HG03103 (cell line): ENCODE measurements around the gene HYAL4.
"Not testable (repeated sequence)": the region's sequence is repeated elsewhere in the genome, so short reads cannot be mapped to it uniquely, and the experiment has no call there.

Experiments
- ATAC-seq: cut with Tn5 transposase; IDR thresholded peaks from one replicate; pipeline ENCODE4 v1.9.1; 2021; ENCODE audit warnings: low read depth; ENCODE audit not compliant: unreplicated experiment

The HYAL4 gene, protein sequence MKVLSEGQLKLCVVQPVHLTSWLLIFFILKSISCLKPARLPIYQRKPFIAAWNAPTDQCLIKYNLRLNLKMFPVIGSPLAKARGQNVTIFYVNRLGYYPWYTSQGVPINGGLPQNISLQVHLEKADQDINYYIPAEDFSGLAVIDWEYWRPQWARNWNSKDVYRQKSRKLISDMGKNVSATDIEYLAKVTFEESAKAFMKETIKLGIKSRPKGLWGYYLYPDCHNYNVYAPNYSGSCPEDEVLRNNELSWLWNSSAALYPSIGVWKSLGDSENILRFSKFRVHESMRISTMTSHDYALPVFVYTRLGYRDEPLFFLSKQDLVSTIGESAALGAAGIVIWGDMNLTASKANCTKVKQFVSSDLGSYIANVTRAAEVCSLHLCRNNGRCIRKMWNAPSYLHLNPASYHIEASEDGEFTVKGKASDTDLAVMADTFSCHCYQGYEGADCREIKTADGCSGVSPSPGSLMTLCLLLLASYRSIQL

DNA sequence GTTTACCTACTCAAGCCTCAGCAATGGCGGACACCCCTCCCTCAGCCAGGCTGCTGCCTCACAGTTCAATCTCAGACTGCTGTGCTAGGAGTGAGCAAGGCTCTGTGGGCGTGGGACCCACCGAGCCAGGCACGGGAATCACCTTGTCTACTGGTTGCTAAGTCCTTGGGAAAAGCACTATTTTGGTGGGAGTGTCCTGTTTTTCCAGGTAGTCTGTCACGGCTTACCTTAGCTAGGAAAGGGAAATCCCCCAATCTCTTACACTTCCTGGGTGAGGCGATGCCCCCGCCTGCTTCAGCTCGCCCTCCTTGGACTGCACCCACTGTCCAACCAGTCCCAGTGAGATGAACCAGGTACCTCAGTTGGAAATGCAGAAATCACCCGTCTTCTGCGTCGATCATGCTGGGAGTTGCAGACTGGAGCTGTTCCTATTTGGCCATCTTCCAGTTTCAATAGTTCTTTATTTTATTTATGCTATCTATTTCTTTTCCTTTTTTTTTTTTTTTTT, at the start of gene HYAL4:
Gene HYAL4, plus strand, starts transcription at position 458 of the 508 bp plus-strand sequence. CDS start 23,105 bp downstream, outside the sequence.
- no peak for ATAC-seq

DNA sequence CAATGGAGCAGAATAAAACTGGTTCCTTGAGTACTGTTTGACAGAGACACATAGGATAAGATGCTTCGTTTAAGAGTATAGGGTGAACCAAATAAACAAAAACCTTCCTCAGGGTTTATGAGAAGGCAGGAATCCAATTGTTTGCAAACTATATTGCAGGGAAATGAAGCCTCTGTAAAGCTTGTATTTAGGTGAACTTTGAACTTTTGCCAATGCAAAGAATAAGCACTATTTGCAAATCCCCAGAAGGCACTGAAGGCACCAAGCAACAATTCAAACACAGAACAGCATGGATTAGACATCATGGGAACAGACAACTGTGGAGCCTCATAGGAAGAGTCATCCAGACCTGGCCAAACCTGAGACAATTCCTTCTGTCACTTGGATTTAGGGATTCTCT, 49.1 kb upstream of the HYAL4 start:
- no peak for ATAC-seq

DNA sequence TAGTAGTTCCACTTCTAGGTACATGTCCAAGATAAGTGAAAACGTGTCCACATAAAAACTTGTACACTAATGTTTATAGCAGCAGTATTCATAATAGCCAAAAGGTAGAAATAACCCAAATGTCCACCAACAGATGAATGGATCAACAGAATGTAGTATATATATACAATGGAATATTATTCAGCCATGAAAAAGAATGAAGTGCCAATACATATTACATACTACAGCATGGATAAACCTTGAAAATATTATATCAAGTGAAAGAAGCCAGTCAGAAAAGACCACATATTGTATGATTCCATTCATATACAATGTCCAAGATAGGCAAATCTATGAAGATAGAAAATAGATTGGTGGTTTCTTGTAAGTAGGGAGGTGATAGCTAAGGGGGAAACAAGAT, 48.4 kb upstream of the HYAL4 start:
- no peak for ATAC-seq

DNA sequence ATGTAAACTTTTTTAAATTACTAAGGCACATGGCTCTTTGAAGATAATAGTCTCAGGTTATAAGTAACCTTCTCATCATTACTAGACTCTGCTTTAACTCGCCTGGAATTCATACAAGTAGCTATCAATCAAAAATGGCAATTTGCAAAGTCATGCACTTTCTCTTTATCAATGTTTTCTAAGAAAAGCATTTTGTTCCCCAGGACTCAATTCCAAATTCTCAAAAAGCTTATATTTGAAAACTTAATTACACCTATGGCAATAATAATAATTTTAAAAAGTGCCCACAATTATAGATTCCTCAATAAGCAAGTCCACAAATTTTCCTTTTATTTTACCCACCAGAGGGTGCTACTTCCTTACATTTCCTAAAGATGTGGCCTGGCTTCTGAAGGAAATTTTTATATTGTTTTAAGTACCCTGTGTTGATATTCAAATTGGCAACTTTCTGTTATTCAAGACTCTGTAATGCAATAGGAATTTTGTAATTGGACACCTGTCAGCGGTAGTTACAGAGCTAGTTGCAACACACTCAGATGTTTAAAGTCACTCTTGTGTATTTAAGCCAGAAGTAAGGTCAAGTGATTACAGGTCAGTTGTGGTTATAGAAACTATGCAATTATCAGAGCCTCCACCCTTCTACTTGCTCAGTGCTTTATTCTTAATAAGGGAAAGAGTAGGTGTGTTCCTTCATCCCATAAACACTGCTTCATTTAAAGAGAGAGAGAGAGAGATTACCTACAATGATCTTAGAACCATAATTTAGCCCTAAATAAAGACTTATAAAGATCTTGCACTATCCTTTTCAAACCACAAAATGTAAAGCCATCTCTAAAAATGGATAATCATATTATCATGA, 47.1 kb upstream of the HYAL4 start:
- ATAC-seq: no peak

DNA sequence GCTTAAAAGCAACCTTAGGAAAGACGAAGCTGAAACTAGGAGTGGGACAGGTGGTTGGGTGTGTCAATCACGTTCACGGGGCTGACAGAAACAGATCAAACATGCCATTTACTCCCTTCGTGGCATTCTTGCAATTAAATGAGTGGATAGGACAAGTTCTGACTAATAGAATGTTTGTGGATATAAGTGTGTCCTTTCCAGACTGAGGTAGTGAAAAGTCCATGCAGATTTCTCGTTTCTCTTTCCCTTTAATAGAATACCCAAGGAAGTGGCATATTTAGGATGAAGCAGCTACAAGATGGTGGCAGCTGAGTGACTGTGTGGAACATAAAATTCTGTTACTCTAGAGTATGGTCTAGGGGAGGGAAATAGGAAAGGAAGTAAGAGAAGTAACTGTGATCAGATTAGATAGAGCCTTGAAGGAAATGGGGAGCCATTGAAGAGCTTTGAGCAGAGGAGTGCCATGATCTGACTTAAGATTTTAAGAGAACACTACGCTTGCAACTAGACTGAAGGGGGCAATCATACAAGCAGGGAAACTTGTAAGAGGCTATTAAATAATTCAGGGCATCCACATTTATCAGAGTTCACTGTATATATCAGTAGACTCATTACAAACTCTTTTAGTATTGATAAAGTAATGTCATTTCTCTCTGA, 46.3 kb upstream of the HYAL4 start:
- ATAC-seq: no peak

DNA sequence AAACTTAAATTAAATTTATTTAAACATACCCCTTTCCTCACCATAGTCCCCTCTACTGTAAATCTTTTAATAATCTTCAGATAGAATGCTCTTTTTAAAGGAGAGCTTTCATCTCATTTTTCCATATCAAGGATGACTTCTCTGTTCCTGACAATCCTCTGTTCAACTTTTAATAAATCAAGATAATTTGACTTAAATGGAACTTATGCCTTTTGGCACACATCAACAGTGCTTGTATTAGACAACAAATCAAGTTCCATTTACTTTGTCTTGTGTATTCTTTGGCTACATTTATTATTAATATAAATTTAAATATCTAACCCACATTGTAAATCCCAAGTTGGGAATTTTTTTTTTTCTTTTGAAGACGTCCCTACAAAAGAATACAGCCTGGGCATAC, 42.7 kb upstream of the HYAL4 start:
- ATAC-seq: no peak

DNA sequence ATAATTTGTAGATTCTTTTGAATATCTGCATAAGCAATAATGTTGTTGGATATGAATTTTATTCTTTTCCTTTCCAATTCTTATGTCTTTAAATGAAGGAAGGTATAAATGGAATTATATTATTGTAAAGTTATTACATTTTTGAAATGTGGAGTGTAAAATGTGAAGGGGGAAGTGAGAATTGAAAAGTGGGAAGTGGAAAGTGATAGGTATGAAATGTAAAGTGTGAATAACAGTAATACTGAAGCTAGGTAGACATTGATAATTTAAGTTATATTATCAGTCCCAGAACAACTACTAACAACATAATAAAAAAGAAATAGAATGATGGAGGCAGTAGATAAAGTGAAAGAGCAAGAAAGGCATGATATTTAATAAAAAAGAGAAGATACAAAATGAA, 39.7 kb upstream of the HYAL4 start:
- ATAC-seq: peak; percentile 61

DNA sequence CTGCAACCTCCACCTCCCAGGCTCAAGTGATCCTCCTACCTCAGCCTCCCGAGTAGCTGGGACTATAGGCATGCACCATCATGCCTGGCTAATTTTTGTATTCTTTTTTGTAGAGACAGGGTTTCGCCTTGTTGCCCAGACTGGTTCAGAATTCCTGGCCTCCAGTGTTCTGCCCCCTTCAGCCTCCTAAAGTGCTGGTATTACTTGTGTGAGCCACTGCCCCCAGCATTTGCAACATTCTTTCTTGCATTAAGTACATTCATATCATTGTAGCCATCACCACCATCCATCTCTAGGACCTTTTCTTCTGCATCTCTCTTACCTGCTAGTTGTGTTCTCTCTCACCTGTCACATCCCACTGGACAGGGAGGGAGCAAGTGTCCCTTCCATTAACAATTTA, 35.5 kb upstream of the HYAL4 start:
- ATAC-seq: no peak

DNA sequence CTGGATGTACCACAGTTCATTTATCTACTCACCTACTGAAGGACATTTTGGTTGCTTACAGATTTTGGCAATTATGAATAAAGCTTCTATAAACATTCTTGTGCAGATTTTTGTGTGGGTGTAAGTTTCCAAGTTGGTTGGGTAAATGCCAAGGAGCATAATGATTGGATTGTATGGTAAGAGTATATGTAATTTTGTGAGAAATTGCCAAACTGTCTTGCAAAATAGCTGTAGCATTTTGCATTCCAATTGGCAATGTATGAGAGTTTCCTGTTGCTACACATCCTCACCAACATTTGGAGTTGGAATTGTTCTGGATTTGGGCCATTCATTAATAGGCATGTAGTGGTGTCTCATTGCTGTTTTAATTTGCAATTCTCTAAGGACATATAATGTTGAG, 33.9 kb upstream of the HYAL4 start:
- ATAC-seq: no peak

DNA sequence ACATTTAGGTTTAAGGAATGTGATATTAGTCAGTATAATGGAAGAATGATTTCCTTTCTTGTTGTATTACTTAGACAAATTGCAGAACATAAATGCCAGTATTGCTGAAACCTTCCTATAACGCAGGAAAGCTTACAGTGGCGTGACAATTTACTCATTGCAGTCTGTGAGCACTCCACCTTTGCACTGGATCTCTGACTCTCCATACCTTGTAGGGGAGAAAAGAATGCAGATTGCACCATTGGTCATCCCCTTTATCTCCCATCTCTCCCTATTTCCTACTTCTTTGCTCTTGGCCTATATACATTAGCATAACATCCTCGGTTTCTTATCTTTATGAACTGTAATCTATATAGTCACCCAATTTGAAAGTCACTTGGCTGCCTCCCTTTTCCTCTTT, 28.1 kb upstream of the HYAL4 start:
- no peak for ATAC-seq

DNA sequence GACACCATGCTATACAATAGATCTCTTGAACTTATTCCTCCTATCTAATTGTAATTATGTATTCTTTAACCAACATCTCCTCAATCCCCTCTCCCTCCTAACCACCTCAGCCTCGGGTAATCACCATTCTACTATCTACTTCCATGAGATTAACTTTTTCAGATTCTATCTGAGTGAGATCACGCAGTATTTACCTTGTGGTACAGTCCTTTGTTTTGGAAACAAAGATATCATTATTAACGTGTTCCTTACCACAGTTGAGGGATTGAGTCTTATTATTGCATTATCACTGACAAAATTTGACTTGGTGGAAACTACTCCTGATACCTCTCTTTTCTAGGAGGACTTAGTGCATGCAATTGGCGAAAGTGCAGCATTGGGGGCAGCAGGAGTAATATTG, 26.0 kb upstream of the HYAL4 start:
- ATAC-seq: no peak

DNA sequence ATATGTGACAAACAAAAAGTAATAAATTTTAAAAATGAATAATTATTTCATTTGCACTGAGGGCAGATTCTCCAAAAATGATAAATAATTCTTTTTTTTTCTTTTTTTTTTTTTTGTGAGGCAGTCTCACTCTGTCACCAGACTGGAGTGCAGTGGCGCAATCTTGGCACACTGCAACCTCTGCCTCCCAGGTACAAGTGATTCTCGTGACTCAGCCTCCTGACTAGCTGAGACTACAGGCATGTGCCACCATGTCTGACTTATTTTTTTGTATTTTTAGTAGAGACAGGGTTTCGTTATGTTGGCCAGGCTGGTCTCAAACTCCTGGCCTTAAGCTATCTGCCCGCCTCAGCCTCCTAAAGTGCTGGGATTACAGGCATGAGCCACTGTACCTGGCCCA, 25.2 kb upstream of the HYAL4 start:
- ATAC-seq: not testable (repeated sequence)

DNA sequence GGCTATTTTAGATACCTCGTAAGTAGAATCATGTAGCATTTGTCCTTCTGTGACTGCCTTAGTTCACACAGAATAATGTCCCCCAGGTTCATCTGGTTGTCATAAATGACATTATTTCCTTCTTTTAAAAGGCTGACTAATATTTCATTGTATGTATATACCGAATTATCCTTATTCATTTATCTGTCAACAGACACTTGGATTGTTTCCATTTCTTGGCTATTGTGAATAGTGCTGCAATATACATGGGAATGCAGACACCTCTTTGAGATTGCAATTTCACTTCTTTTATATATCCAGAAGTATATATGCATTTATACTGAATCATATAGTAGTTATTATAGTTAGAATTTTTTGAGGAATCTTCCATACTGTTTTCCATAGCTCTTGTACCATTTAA, 24.1 kb upstream of the HYAL4 start:
- no peak for ATAC-seq

DNA sequence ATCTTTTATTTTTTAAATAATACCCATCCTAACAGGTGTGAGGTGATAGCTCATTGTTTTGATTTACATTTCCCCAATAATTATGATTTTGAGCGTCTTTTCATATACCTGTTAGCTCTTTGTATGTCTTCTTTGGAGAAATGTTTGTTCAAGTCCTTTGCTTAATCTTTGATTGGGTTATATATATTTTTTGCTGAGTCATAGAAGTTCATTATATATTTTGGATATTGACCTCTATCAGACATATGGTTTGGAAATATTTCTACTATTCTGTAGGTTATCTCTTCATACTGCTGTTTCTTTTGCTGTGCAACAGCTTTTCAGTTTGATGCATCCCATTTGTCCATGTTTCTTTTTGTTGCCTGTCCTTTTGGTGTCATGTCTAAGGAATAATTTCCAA, 23.6 kb upstream of the HYAL4 start:
- ATAC-seq: no peak

DNA sequence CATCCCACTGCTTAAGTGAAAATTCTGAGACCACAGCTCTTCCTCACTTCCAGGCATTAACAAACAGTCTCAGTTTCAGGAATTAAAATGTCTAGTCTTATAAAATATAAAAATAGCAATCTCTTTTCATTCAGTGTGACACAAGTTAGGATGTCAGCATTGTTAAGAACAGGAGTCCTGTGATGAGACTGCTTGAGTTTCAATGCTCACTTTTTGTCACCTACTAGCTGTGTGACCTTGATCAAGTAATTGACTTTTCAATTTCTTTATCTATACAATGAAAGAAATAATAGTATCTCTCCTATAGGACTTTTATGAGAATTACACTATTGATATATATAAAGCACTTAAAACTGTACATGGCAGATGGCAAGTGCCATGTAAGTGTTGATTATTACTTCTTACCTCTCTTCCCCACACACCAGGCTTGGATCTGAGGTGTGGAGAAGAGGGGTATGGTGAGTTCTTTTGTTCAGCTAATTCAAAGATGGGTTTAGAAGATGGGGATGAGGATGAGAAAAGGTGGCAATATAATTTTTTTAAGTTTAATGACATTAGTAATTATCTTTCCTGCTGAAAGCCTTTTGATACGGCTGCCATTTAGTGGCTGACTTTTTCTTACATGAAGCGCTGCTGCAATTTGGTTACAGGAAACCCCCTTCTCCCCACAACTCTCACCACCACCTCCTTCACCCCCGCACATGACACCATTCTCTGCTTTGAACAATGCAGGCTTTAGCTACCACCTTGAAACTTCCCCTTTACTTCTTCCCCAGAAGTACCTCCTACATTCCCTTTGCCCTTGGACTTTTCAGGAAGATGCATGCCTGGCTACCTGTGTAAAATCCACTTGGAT, 20.8 kb upstream of the HYAL4 start:
- peak; percentile 88 for ATAC-seq

DNA sequence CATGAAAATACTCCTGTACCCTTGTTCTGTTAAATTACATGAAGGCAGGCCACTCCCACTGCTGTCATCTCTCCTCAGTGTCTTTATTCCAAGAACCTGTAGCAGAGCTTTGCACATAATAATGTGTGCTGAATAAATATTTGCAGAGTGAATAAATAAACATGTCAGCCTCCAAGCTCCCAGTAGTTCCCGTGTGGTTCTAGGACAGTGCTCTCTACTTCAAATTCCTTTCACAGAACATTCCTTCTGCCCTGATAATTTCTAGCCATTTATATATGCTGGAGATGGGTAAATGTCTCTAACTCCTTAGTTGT, 20.3 kb upstream of the HYAL4 start:
- peak; percentile 34 for ATAC-seq

DNA sequence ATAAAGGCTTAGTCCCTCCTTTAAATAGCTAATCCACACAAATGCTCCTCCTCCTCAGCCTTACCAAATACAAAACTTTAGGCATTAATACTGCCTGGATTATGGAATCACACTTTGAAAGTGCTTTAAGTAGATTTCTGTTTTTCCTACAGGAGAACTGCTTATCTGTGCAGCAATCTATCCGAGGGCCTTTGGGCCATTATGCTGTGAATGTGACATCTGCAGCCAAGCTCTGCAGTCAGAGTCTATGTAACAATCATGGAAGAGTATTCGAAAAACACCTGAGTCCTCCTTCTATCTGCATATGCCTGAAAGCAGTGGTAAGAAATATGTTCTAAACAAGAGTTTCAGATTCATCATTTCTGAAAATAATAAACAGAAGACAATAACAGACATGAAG, 16.2 kb upstream of the HYAL4 start:
- no peak for ATAC-seq

DNA sequence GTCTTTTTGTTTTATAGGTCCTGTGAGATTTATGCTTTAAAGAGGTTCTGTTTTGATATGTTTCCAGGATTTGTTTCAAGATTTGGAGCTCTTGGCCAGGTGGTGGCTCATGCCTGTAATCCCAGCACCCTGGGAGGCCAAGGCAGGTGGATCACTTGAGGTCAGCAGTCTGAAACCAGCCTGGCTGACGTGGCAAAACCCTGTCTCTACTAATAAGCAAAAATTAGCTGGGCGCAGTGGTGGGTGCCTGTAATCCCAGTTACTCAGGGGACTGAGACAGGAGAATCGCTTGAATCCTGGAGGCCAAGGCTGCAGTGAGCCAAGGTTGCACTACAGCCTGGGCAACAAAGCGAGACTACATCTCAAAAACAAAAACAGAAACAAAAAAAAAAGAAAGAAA, 8.3 kb upstream of the HYAL4 start:
- ATAC-seq: no peak

DNA sequence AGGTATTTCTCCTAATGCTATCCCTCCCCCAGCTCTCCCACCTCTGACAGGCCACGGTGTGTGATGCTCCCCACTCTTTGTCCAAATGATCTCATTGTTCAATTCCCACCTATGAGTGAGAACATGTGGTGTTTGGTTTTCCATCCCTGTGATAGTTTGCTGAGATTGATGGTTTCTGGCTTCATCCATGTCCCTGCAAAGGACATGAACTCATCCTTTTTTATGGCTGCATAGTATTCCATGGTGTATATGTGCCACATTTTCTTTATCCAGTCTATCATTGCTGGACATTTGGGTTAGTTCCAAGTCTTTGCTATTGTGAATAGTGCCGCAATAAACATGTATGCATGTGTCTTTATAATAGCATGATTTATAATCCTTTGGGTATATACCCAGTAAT, 5.9 kb upstream of the HYAL4 start:
- not testable (repeated sequence) for ATAC-seq

DNA sequence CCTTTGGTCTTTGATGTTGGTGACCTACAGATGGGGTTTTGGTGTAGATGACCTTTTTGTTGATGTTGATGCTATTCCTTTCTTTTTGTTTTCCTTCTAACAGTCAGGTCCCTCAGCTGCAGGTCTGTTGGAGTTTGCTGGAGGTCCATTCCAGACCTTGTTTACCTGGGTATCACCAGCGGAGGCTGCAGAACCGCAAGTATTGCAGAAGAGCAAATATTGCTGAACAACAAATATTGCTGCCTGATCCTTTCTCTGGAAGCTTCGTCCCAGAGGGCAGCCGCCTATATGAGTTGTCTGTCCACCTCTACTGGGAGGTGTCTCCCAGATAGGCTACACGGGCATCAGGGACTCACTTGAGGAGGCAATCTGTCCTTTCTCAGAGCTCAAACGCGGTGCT, 827 bp upstream of the HYAL4 start:
- ATAC-seq: not testable (repeated sequence)
